CD14-positive monocyte (primary cell): ENCODE measurements around the gene TMEM164. TPM values are rescaled to one million over a fixed set of nuclear protein-coding genes. Genes with fewer than 3 reads are reported as not detected.

Source experiments
- DNase-seq, 3 donors: peaks; one replicate each; pipeline ENCODE4 v3.0.0-alpha.2; 2011 to 2022
- H2AFZ ChIP-seq: 2 replicates; pipeline ENCODE4 v1.6.0; 2012; ENCODE audit warnings: mild to moderate bottlenecking, low read depth, low read length, inconsistent platforms; ENCODE audit not compliant: insufficient read depth, poor library complexity, severe bottlenecking
- H3K27ac ChIP-seq, 2 donors: 1 replicate in 1 of 2; 2 replicates in 1 of 2; pipeline ENCODE4 v1.5.1; 2012 to 2013; ENCODE audit warnings: low read length in 2 of 2, control low read depth in 1 of 2, inconsistent platforms in 1 of 2, low read depth in 1 of 2, mild to moderate bottlenecking in 1 of 2
- H3K27me3 ChIP-seq, 2 donors: one replicate each; pipeline versions ENCODE4 v1.6.0 to v1.6.1; 2011 to 2013; ENCODE audit warnings: low read length in 2 of 2; ENCODE audit not compliant: control insufficient read depth in 2 of 2, insufficient read depth in 2 of 2
- H3K36me3 ChIP-seq, 2 donors: replicated peaks in 1 of 2; 1 replicate in 1 of 2; 2 replicates in 1 of 2; pipeline versions ENCODE4 v1.5.1 to v1.6.1; 2012 to 2013; ENCODE audit warnings: low read length in 2 of 2, control low read depth in 1 of 2, inconsistent platforms in 1 of 2, mild to moderate bottlenecking in 1 of 2; ENCODE audit not compliant: insufficient read depth in 2 of 2, control insufficient read depth in 1 of 2
- H3K4me1 ChIP-seq, 2 donors: 1 replicate in 1 of 2; 2 replicates in 1 of 2; pipeline versions ENCODE4 v1.5.1 to v1.6.1; 2012 to 2013; ENCODE audit warnings: low read length in 2 of 2, control low read depth in 1 of 2, inconsistent platforms in 1 of 2, mild to moderate bottlenecking in 1 of 2, moderate library complexity in 1 of 2; ENCODE audit not compliant: insufficient read depth in 2 of 2, control insufficient read depth in 1 of 2
- H3K4me2 ChIP-seq: replicated peaks from 2 replicates; pipeline ENCODE3; 2012; ENCODE audit warnings: low read length, moderate library complexity, mild to moderate bottlenecking; ENCODE audit not compliant: poor library complexity, severe bottlenecking; ENCODE audit errors: extremely low read depth
- H3K4me3 ChIP-seq, 3 experiments: fragments of 200-600 bp in 1 of 3; sonication (generic) in 1 of 3; replicated peaks in 1 of 3; 1 replicate in 2 of 3; 2 replicates in 1 of 3; pipeline ENCODE4 v1.5.1; 2011 to 2013; ENCODE audit warnings: low read length in 3 of 3, mild to moderate bottlenecking in 3 of 3, control low read depth in 2 of 3, low read depth in 2 of 3, inconsistent platforms in 1 of 3, moderate library complexity in 1 of 3
- H3K79me2 ChIP-seq: 2 replicates; pipeline ENCODE4 v1.6.0; 2012; ENCODE audit warnings: mild to moderate bottlenecking, control low read depth, inconsistent platforms, low read length, moderate library complexity; ENCODE audit not compliant: insufficient read depth
- H3K9ac ChIP-seq: 2 replicates; pipeline ENCODE4 v1.6.0; 2017; ENCODE audit warnings: low read length, mild to moderate bottlenecking; ENCODE audit not compliant: insufficient read depth, poor library complexity, severe bottlenecking
- H3K9me3 ChIP-seq, 2 donors: replicated peaks in 1 of 2; 1 replicate in 1 of 2; 2 replicates in 1 of 2; pipeline versions ENCODE4 v1.5.1 to v1.6.1; 2012 to 2013; ENCODE audit warnings: low read length in 2 of 2, control low read depth in 1 of 2; ENCODE audit not compliant: control insufficient read depth in 1 of 2, insufficient read depth in 1 of 2
- H4K20me1 ChIP-seq: 2 replicates; pipeline ENCODE4 v1.6.0; 2012; ENCODE audit warnings: mild to moderate bottlenecking, low read length, control low read depth, moderate library complexity; ENCODE audit not compliant: insufficient read depth
- H3K27ac Mint-ChIP-seq, 7 donors: one replicate each; pipeline ENCODE4 v1.8.0; 2020; ENCODE audit warnings: mild to moderate bottlenecking in 7 of 7, mixed read lengths in 7 of 7, moderate library complexity in 6 of 7, inconsistent platforms in 2 of 7
- H3K27me3 Mint-ChIP-seq, 3 donors: one replicate each; pipeline ENCODE4 v1.8.0; 2021 to 2022; ENCODE audit warnings: low read depth in 3 of 3, mild to moderate bottlenecking in 3 of 3, mixed read lengths in 3 of 3, moderate library complexity in 3 of 3, inconsistent platforms in 1 of 3
- H3K36me3 Mint-ChIP-seq, 2 donors: one replicate each; pipeline ENCODE4 v1.8.0; 2020; ENCODE audit warnings: mixed read lengths in 2 of 2, inconsistent platforms in 1 of 2, mild to moderate bottlenecking in 1 of 2
- H3K4me1 Mint-ChIP-seq: one replicate; pipeline ENCODE4 v1.8.0; 2020; ENCODE audit warnings: mild to moderate bottlenecking, mixed read lengths
- H3K4me3 Mint-ChIP-seq, 2 donors: one replicate each; pipeline ENCODE4 v1.8.0; 2020; ENCODE audit warnings: mild to moderate bottlenecking in 2 of 2, mixed read lengths in 2 of 2, moderate library complexity in 1 of 2
- H3K9me3 Mint-ChIP-seq, 7 donors: one replicate each; pipeline ENCODE4 v1.8.0; 2020 to 2022; ENCODE audit warnings: mixed read lengths in 7 of 7, mild to moderate bottlenecking in 6 of 7, moderate library complexity in 6 of 7, inconsistent platforms in 2 of 7
- WGBS: methylation state at CpG from one replicate; pipeline ENCODE4 v1.1.5; 2013; ENCODE audit warnings: missing lambda C conversion rate; ENCODE audit not compliant: insufficient coverage; 5-methylcytosine and 5-hydroxymethylcytosine counted together
- intact Hi-C, 2 donors: fragments of 100-400 bp; cut with micrococcal nuclease; formaldehyde crosslinking; loops; one replicate each; pipeline versions ENCODE4 v1.15.0 to v1.15.1; 2023
- polyA plus RNA-seq, 3 donors: library from polyadenylated mRNA; depleted of rRNA in 1 of 3; unstranded in 2 of 3; stranded (reverse) in 1 of 3; fragments of 300-500 nt in 2 of 3; fragments of >200 nt in 1 of 3; fragmentation: Illumina TruSeq in 2 of 3; gene quantifications; 1 replicate in 2 of 3; 2 replicates in 1 of 3; pipeline ENCODE4 v1.2.3, GENCODE V29; 2012 to 2021
- TF ChIP-seq, protein P1 (sequence below): fragments of 200-600 bp; IDR thresholded peaks from one replicate; pipeline ENCODE4 v1.8.0; 2022; ENCODE audit warnings: antibody characterized with exemption, mild to moderate bottlenecking

The TMEM164 gene
- polyA plus RNA-seq, 3 donors = 5.3 to 39.5 (median 7.3) TPM

DNA sequence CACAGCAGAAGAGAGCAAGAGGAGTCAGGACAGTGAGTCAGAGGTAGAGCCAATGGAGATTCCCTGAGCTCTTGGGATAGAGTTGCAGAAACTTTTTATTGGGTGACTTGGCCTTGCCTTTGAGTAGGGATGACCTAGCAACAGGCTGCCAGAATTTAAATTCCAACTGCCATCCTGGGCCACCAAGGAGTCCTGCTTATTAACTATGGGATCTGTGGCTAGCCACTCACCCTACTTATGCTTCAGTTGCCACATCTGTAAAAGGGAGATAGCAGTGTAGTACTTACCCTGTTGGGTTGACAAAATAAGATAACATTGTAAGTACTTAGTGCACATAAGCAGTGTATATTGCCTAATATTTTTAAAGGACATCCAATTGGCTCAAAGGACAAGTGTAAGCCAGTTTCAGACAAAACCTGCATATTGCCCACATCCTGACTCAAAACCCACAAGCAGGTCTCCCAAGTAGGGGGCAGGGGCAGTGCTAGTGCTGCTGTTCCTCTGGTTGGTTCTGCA is 43.5 kb upstream of the TMEM164 start:
- H3K4me3 ChIP-seq = no peak overlapping the region
- no peak overlapping the region for H3K9ac ChIP-seq
- no peaks in the 10 kb centered on the region for H3K9me3 ChIP-seq
- H4K20me1 ChIP-seq = no peaks in the 10 kb centered on the region
- H3K36me3 ChIP-seq = no peaks in the 10 kb centered on the region
- intact Hi-C loops = no loop called here
- H3K9me3 Mint-ChIP-seq = peaks cover 0 to 2% (median 0%) of the 10 kb centered on the region in 7 donors
- H3K27ac ChIP-seq = no peak overlapping the region
- H3K4me2 ChIP-seq = no peak overlapping the region
- H3K36me3 Mint-ChIP-seq = no peaks in the 10 kb centered on the region
- H3K27ac Mint-ChIP-seq = no peak overlapping the region
- H3K4me1 Mint-ChIP-seq = peaks cover 18% of the 10 kb centered on the region
- no peaks in the 10 kb centered on the region for H3K4me1 ChIP-seq
- H3K27me3 Mint-ChIP-seq = peaks cover 0 to 14% (median 0%) of the 10 kb centered on the region in 3 donors
- H3K79me2 ChIP-seq = no peaks in the 10 kb centered on the region
- TF ChIP-seq, protein P1, sequence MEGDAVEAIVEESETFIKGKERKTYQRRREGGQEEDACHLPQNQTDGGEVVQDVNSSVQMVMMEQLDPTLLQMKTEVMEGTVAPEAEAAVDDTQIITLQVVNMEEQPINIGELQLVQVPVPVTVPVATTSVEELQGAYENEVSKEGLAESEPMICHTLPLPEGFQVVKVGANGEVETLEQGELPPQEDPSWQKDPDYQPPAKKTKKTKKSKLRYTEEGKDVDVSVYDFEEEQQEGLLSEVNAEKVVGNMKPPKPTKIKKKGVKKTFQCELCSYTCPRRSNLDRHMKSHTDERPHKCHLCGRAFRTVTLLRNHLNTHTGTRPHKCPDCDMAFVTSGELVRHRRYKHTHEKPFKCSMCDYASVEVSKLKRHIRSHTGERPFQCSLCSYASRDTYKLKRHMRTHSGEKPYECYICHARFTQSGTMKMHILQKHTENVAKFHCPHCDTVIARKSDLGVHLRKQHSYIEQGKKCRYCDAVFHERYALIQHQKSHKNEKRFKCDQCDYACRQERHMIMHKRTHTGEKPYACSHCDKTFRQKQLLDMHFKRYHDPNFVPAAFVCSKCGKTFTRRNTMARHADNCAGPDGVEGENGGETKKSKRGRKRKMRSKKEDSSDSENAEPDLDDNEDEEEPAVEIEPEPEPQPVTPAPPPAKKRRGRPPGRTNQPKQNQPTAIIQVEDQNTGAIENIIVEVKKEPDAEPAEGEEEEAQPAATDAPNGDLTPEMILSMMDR = no peak
- peaks cover 0 to 2% of the 10 kb centered on the region in 2 donors for H3K27me3 ChIP-seq
- H3K4me3 Mint-ChIP-seq = no peak overlapping the region
- no peak for DNase-seq
- H2AFZ ChIP-seq = no peak overlapping the region

GRCh38 chrX:109964390-109964789 is 38.5 kb upstream of the TMEM164 start:
- no peak for DNase-seq
- Histone ChIP-seq H3K4me2 (no peak overlapping the region), H4K20me1 (no peaks in the 10 kb centered on the region), H3K9ac (no peak overlapping the region), H3K4me1 (no peaks in the 10 kb centered on the region), H3K9me3 (no peaks in the 10 kb centered on the region), H3K4me3 (no peak overlapping the region), H3K36me3 (no peaks in the 10 kb centered on the region), H2AFZ (no peak overlapping the region), H3K27ac (no peak overlapping the region), H3K27me3 (peaks cover 0 to 2% of the 10 kb centered on the region in 2 donors), H3K79me2 (no peaks in the 10 kb centered on the region)
- TF ChIP-seq, protein P1 = no peak
- peaks cover 0 to 21% (median 2%) of the 10 kb centered on the region in 3 donors for H3K27me3 Mint-ChIP-seq
- no CpG with 5 or more reads among the region's 2 CpGs for WGBS
- peaks cover 3% of the 10 kb centered on the region for H3K4me1 Mint-ChIP-seq
- intact Hi-C loops = no loop called here
- H3K27ac Mint-ChIP-seq = no peak overlapping the region
- no peaks in the 10 kb centered on the region for H3K36me3 Mint-ChIP-seq
- H3K9me3 Mint-ChIP-seq = no peaks in the 10 kb centered on the region
- no peak overlapping the region for H3K4me3 Mint-ChIP-seq
